Suprapubic skin (tissue), 4 donors: ENCODE results near the gene DDX41.

Source experiments
- CTCF ChIP-seq, 2 donors: fragments of 200-600 bp in 1 of 2; fragments of 450-650 bp in 1 of 2; sonication (generic) in 1 of 2; IDR thresholded peaks; one replicate each; pipeline ENCODE4 v1.5.1; 2016 to 2019; ENCODE audit warnings: antibody characterized with exemption in 2 of 2, mild to moderate bottlenecking in 1 of 2, moderate library complexity in 1 of 2
- POLR2A ChIP-seq, 2 donors: fragments of 450-650 bp; IDR thresholded peaks; one replicate each; pipeline ENCODE4 v1.6.1; 2017; ENCODE audit warnings: antibody characterized with exemption in 2 of 2, mild to moderate bottlenecking in 2 of 2, moderate library complexity in 2 of 2
- POLR2AphosphoS5 ChIP-seq, 3 donors: sonication (generic); formaldehyde crosslinking; IDR thresholded peaks; one replicate each; pipeline ENCODE4 v1.6.1; 2017; ENCODE audit warnings: antibody characterized with exemption in 3 of 3

GRCh38 chr5:177492841-177493240 lies 23.9 kb downstream of the DDX41 start:
- TF ChIP-seq CTCF (IDR thresholded peaks at IDR 0.05) (no peak), POLR2A (IDR thresholded peaks at IDR 0.05) (no peak), POLR2AphosphoS5 (IDR thresholded peaks at IDR 0.05) (no peak)
